DND-41 (cell line): Measurements from ENCODE around the gene CTSA.
A peak's percentile ranks its signal among the peaks of the same experiment; 100 is the strongest.

ENCODE experiments used
- EZH2 ChIP-seq: IDR thresholded peaks from 3 replicates; pipeline ENCODE4 v1.6.1; 2012; ENCODE audit warnings: borderline replicate concordance, low read depth, mild to moderate bottlenecking, moderate library complexity, low read length, inconsistent platforms; ENCODE audit not compliant: severe bottlenecking
- TF ChIP-seq, protein P1 (sequence below): IDR thresholded peaks from 2 replicates; pipeline ENCODE4 v1.5.1; 2012; ENCODE audit warnings: borderline replicate concordance, low read length, moderate library complexity, mild to moderate bottlenecking; ENCODE audit not compliant: poor library complexity, severe bottlenecking; ENCODE audit errors: extremely low read depth

GRCh38 chr20:45933266-45934045 lies 42.3 kb downstream of the CTSA start:
- TF ChIP-seq, protein P1, sequence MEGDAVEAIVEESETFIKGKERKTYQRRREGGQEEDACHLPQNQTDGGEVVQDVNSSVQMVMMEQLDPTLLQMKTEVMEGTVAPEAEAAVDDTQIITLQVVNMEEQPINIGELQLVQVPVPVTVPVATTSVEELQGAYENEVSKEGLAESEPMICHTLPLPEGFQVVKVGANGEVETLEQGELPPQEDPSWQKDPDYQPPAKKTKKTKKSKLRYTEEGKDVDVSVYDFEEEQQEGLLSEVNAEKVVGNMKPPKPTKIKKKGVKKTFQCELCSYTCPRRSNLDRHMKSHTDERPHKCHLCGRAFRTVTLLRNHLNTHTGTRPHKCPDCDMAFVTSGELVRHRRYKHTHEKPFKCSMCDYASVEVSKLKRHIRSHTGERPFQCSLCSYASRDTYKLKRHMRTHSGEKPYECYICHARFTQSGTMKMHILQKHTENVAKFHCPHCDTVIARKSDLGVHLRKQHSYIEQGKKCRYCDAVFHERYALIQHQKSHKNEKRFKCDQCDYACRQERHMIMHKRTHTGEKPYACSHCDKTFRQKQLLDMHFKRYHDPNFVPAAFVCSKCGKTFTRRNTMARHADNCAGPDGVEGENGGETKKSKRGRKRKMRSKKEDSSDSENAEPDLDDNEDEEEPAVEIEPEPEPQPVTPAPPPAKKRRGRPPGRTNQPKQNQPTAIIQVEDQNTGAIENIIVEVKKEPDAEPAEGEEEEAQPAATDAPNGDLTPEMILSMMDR: peak; percentile 65
- TF ChIP-seq EZH2: no peak
